Esophagus muscularis mucosa (tissue), 4 donors: ENCODE data around the gene SLC2A10. TPM values are rescaled to one million over a fixed set of nuclear protein-coding genes. Genes with fewer than 3 reads are reported as not detected.

Source experiments
- DNase-seq: peaks from one replicate; pipeline ENCODE4 v3.0.0-alpha.2; 2017; ENCODE audit errors: extremely low spot score
- H3K27ac ChIP-seq, 4 donors: fragments of 200-600 bp; sonication (generic); replicated peaks in 1 of 4; 1 replicate in 3 of 4; 2 replicates in 1 of 4; pipeline ENCODE4 v1.5.1; 2016 to 2019; ENCODE audit warnings: mild to moderate bottlenecking in 1 of 4
- H3K27me3 ChIP-seq, 4 donors: fragments of 200-600 bp; sonication (generic); one replicate each; pipeline versions ENCODE4 v1.5.1 to v1.6.0; 2016 to 2019
- H3K36me3 ChIP-seq, 4 donors: fragments of 200-600 bp; sonication (generic); one replicate each; pipeline ENCODE4 v1.5.1; 2016 to 2019
- H3K4me1 ChIP-seq, 4 donors: fragments of 200-600 bp; sonication (generic); one replicate each; pipeline ENCODE4 v1.5.1; 2016 to 2019
- H3K4me3 ChIP-seq, 4 donors: fragments of 200-600 bp; sonication (generic); 1 replicate in 2 of 4; 2 replicates in 2 of 4; pipeline ENCODE4 v1.5.1; 2016 to 2019; ENCODE audit warnings: mild to moderate bottlenecking in 4 of 4, moderate library complexity in 1 of 4
- H3K9me3 ChIP-seq, 4 donors: fragments of 200-600 bp; sonication (generic); 1 replicate in 3 of 4; 2 replicates in 1 of 4; pipeline ENCODE4 v1.5.1; 2016 to 2019
- CTCF ChIP-seq, 3 experiments: fragments of 200-600 bp in 2 of 3; fragments of 450-650 bp in 1 of 3; sonication (generic) in 2 of 3; IDR thresholded peaks; one replicate each; pipeline ENCODE4 v1.5.1; 2017 to 2019; ENCODE audit warnings: antibody characterized with exemption in 3 of 3, mild to moderate bottlenecking in 2 of 3, moderate library complexity in 1 of 3
- EP300 ChIP-seq: sonication (generic); formaldehyde crosslinking; IDR thresholded peaks from one replicate; pipeline ENCODE4 v1.6.1; 2017; ENCODE audit warnings: antibody characterized with exemption
- POLR2A ChIP-seq: fragments of 450-650 bp; IDR thresholded peaks from one replicate; pipeline ENCODE4 v1.6.1; 2017; ENCODE audit warnings: antibody characterized with exemption, moderate library complexity, mild to moderate bottlenecking, low read depth
- POLR2AphosphoS5 ChIP-seq, 2 donors: sonication (generic); formaldehyde crosslinking; IDR thresholded peaks; one replicate each; pipeline ENCODE4 v1.6.1; 2017; ENCODE audit warnings: antibody characterized with exemption in 2 of 2
- WGBS: methylation state at CpG from one replicate; pipeline ENCODE4 v1.1.5; 2018; 5-methylcytosine and 5-hydroxymethylcytosine counted together
- intact Hi-C: fragments of 100-400 bp; cut with DNase I; formaldehyde crosslinking; loops from one replicate; pipeline ENCODE4 v1.15.1; 2023
- total RNA-seq, 4 donors: library from RNA; depleted of rRNA; stranded (reverse); fragments of >200 nt; gene quantifications; one replicate each; pipeline versions ENCODE4 v1.1.0 to v1.2.1, GENCODE V29; 2016

Gene SLC2A10
- total RNA-seq, 4 donors from 2014 or later, result 9.6 to 27.0 (median 15.3) TPM

GRCh38 chr20:46725186-46726165 lies 16.0 kb downstream of the SLC2A10 start:
- H3K4me3 ChIP-seq, result no peak overlapping the region
- no peaks in the 10 kb centered on the region for H3K27me3 ChIP-seq
- H3K9me3 ChIP-seq, result peaks cover 0 to 10% (median 6%) of the 10 kb centered on the region in 4 donors
- WGBS, result 98% methylated on average over 17 of the region's 27 CpGs
- H3K36me3 ChIP-seq, result peaks cover 0 to 44% (median 9%) of the 10 kb centered on the region in 4 donors
- intact Hi-C loops, result no loop called here
- no peak for DNase-seq
- TF ChIP-seq POLR2A, result no peak
- no peak for TF ChIP-seq POLR2AphosphoS5 (IDR thresholded peaks at IDR 0.05)
- TF ChIP-seq CTCF (IDR thresholded peaks at IDR 0.05), result no peak
- TF ChIP-seq EP300, result no peak
- no peaks in the 10 kb centered on the region for H3K4me1 ChIP-seq
- no peak overlapping the region for H3K27ac ChIP-seq

- WGBS, result 90% methylated on average over 4 of the region's 4 CpGs
- TF ChIP-seq POLR2A (no peak), POLR2AphosphoS5 (IDR thresholded peaks at IDR 0.05) (no peak), EP300 (no peak), CTCF (IDR thresholded peaks at IDR 0.05) (no peak)
- H3K27ac ChIP-seq, result no peak overlapping the region
- no peaks in the 10 kb centered on the region for H3K9me3 ChIP-seq
- intact Hi-C loops, result no loop called here
- no peaks in the 10 kb centered on the region for H3K4me1 ChIP-seq
- no peaks in the 10 kb centered on the region for H3K27me3 ChIP-seq
- no peak overlapping the region for H3K4me3 ChIP-seq
- H3K36me3 ChIP-seq, result peaks cover 0 to 47% (median 4%) of the 10 kb centered on the region in 4 donors
- no peak for DNase-seq
Observed at GRCh38 chr20:46731770-46732169, 22.3 kb downstream of the SLC2A10 start.

GRCh38 chr20:46735436-46735835 lies 26.0 kb downstream of the SLC2A10 start:
- Histone ChIP-seq H3K36me3 (peaks cover 0 to 21% (median 2%) of the 10 kb centered on the region in 4 donors), H3K27ac (no peak overlapping the region), H3K27me3 (peaks cover 0 to 6% (median 0%) of the 10 kb centered on the region in 4 donors), H3K9me3 (no peaks in the 10 kb centered on the region), H3K4me3 (no peak overlapping the region), H3K4me1 (no peaks in the 10 kb centered on the region)
- 99% methylated on average over 2 of the region's 2 CpGs for WGBS
- TF ChIP-seq EP300 (no peak), POLR2A (no peak)
- no peak for DNase-seq
- intact Hi-C loops, result no loop called here

- 84% methylated on average over 4 of the region's 4 CpGs for WGBS
- intact Hi-C loops, result no loop called here
- peaks cover 0 to 19% (median 0%) of the 10 kb centered on the region in 4 donors for H3K27me3 ChIP-seq
- no peaks in the 10 kb centered on the region for H3K36me3 ChIP-seq
- no peak overlapping the region for H3K4me3 ChIP-seq
- H3K27ac ChIP-seq, result no peak overlapping the region
- no peaks in the 10 kb centered on the region for H3K4me1 ChIP-seq
- no peak for DNase-seq
- no peak for TF ChIP-seq CTCF (IDR thresholded peaks at IDR 0.05)
- TF ChIP-seq POLR2AphosphoS5 (IDR thresholded peaks at IDR 0.05), result no peak
- no peak for TF ChIP-seq EP300
- TF ChIP-seq POLR2A, result no peak
- no peaks in the 10 kb centered on the region for H3K9me3 ChIP-seq
Observed at GRCh38 chr20:46739431-46740213, 30.2 kb downstream of the SLC2A10 start.

GRCh38 chr20:46740214-46740609 lies 30.8 kb downstream of the SLC2A10 start:
- H3K4me3 ChIP-seq, result no peak overlapping the region
- no peaks in the 10 kb centered on the region for H3K4me1 ChIP-seq
- intact Hi-C loops, result no loop called here
- no peak for DNase-seq
- no peaks in the 10 kb centered on the region for H3K36me3 ChIP-seq
- peaks cover 0 to 20% (median 0%) of the 10 kb centered on the region in 4 donors for H3K27me3 ChIP-seq
- 95% methylated on average over 3 of the region's 3 CpGs for WGBS
- H3K27ac ChIP-seq, result no peak overlapping the region
- TF ChIP-seq POLR2AphosphoS5 (IDR thresholded peaks at IDR 0.05) (no peak), EP300 (no peak), POLR2A (no peak), CTCF (IDR thresholded peaks at IDR 0.05) (no peak)
- no peaks in the 10 kb centered on the region for H3K9me3 ChIP-seq
